Stimulated activated CD8-positive, alpha-beta memory T cell treated with anti-CD3 and anti-CD28 coated beads, Interleukin-7, amount 100 ng/mL, for 24 hours (primary cell): ENCODE results near the gene VARS2.
"Not testable (repeated sequence)": the region's sequence is repeated elsewhere in the genome, so short reads cannot be mapped to it uniquely, and the experiment has no call there.

Source experiments
- DNase-seq: peaks from one replicate; pipeline ENCODE4 v3.0.0-alpha.2; 2020; ENCODE audit warnings: low read depth

The VARS2 gene

GRCh38 chr6:30900863-30901417, 13.1 kb upstream of the VARS2 start:
- DNase-seq: no peak

- DNase-seq: no peak
Observed at GRCh38 chr6:30901436-30901835, 12.6 kb upstream of the VARS2 start.

- DNase-seq: not testable (repeated sequence)
Observed at GRCh38 chr6:30902196-30902595, 11.8 kb upstream of the VARS2 start.

DNA sequence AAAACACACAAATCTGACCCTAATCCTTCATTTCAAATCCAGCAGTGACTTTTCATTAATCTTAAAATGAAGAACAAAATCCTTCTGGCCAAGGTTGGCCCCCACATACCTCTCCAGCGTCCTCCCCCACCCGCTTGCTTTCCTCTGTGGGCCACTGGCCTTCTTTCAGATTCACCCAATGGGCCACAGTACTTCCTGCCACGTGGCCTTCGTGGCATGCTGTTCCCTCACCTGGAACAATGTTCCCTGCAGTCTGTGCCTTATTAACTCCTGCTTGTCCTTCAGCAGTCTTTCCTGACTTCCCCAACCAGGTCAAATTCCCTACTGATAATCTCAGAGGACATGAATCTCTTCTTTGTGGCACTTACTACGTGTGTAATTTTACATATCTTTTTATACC, 11.3 kb upstream of the VARS2 start:
- DNase-seq: no peak

- DNase-seq: no peak
Observed at GRCh38 chr6:30903236-30903635, 10.8 kb upstream of the VARS2 start.

GRCh38 chr6:30907290-30907757, 6.7 kb upstream of the VARS2 start:
- DNase-seq: not testable (repeated sequence)

- DNase-seq: peak; percentile 87
Observed at GRCh38 chr6:30907758-30908591, 6.1 kb upstream of the VARS2 start, which contains the start of gene GTF2H4. GTF2H4 (plus strand) TSS chr6:30908207.

DNA sequence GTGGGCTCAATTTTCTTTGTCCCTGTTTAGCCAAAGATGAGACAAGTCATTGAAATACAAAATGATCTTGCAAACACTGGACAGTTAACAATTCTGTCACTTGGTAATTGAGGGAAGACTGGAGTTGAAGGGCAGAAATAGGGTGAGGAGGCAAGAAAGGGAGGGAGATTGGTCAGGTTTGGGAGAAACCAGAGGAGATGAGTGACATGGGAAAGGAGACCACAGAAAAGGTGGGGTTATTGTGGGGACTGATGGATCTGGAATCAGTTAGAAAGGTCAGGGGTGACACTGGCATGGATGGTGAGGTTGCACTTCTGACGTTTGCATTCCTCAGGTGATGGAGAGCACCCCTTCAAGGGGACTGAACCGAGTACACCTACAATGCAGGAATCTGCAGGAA, 5.3 kb upstream of the VARS2 start:
- DNase-seq: no peak

GRCh38 chr6:30910473-30910872, 3.6 kb upstream of the VARS2 start:
- not testable (repeated sequence) for DNase-seq

DNA sequence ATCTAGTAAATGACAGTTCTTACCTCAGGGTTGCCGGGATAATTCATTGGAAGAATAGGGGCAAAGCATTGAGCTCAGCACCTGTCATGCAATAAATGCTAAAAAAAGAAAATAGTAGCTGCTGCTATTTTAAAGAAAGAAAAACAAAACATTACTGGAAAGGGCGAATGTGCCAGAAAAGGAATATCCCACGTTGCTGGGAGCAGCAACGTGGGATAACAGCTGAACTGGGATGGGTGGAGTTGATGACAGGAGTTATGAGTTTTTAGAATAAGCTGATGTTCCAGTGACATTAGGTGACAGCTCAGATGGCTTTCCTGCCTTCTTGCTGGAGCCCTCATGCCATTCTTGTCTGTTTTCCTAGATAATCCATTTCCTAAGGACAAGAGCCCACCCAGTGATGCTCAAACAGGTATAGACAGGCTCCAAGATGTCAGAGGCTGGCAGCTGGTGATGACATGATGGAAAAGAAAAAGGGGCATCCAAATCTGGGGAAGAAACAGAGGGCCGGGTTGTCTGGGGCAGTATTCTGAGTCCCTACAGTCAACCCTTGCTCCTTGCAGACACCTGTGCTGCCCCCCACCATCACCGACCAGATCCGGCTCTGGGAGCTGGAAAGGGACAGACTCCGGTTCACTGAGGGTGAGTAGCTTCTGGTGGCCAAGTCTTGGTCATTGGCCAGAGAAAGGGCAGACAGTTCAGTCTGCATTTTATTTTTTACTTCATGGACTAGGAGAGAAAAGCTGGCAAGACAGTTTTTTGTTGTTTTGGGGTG, 1.1 kb upstream of the VARS2 start:
- no peak for DNase-seq

GRCh38 chr6:30913721-30914075, 340 bp upstream of the VARS2 start:
- no peak for DNase-seq

DNA sequence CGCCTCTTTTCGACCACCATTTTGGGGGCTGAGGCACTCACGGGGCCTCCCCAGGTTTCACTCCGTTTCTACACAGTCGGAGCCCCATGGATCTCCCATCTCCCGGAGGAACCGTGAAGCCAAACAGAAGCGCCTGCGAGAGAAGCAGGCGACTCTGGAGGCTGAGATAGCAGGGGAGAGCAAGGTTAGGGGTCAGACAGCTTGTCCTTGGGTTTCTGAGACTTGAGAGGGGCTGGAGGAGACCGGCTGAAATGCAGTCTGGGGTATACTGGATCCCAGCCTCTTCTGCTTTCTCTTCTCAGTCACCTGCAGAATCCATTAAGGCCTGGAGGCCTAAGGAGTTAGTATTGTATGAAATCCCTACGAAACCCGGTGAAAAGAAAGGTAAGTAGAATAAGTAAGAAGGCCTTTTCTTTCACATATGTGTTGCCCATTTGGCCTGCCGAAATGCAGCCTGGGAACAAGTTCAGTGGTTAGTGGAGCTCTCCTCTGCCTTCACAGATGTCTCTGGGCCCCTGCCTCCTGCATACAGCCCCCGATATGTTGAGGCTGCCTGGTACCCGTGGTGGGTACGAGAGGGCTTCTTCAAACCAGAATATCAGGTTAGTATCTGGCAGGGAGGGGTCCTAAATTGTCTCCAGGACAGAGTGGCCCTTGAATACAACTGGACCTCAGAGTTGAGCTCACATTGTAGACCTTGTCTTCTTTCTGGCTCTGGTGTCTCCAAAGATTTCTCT, 984 bp downstream of the VARS2 start:
- no peak for DNase-seq

GRCh38 chr6:30915591-30915946, 1.5 kb downstream of the VARS2 start:
- DNase-seq: no peak

GRCh38 chr6:30917041-30917440, 3.0 kb downstream of the VARS2 start:
- no peak for DNase-seq

GRCh38 chr6:30917487-30917886, 3.4 kb downstream of the VARS2 start:
- no peak for DNase-seq

DNA sequence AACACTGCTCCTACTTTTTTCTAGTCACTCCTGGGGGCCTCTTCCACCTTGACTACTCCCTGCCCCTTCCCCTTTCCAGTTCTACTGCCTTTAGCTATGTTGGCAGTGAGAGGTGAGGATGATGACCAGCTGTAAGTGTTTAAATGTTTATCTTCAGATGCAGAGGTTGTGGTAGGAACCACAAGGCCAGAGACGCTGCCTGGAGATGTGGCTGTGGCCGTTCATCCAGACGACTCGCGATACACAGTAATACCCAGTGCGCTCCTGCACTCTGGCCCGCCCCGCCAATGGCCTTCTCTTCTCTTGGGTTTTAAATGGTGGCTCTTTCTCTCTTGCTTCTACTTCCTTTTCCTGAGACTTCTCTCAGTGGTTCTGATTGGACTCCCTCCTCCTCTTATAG, 4.6 kb downstream of the VARS2 start:
- no peak for DNase-seq

GRCh38 chr6:30922447-30922852, 8.4 kb downstream of the VARS2 start:
- DNase-seq: no peak

- DNase-seq: not testable (repeated sequence)
Observed at GRCh38 chr6:30924040-30924627, 10.1 kb downstream of the VARS2 start.

- DNase-seq: no peak
Observed at GRCh38 chr6:30926644-30927043, 12.6 kb downstream of the VARS2 start.

DNA sequence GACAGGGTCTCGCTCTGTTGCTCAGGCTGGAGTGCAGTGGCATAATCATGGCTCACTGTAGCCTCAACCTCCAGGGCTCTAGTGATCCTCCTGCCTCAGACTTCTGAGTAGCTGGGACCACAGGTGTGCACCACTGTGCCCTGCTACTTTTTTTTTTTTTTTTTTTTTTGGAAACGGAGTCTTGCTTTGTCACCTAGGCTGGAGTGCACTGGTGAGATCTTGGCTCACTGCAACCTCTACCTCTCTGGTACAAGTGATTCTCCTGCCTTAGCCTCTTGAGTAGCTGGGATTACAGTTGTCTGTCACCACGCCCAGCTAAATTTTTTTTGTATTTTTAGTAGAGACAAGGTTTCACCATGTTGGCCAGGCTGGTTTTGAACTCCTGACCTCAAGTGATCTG, 13.0 kb downstream of the VARS2 start:
- DNase-seq: not testable (repeated sequence)

- no peak for DNase-seq
Observed at GRCh38 chr6:30928677-30929076, 14.6 kb downstream of the VARS2 start.

GRCh38 chr6:30930506-30930905, 16.5 kb downstream of the VARS2 start:
- DNase-seq: no peak
